Measurements from ENCODE around the gene TPST1. TPM values are rescaled to one million over a fixed set of nuclear protein-coding genes. Genes with fewer than 3 reads are reported as not detected.
A peak's percentile ranks its signal among the peaks of the same experiment; 100 is the strongest.

TPST1 gene
- total RNA-seq, 1 donor from 2014 or later, result 30.0 TPM

- TF ChIP-seq CTCF (IDR thresholded peaks at IDR 0.05), result no peak
- no peaks in the 10 kb centered on the region for H3K27me3 Mint-ChIP-seq (ENCODE audit: low read depth)
- no peak overlapping the region for H3K27ac Mint-ChIP-seq (ENCODE audit: unreplicated experiment)
- peaks cover 36% of the 10 kb centered on the region for H3K4me1 Mint-ChIP-seq (ENCODE audit: low read depth)
- peak overlapping the region; percentile 92 for H3K4me3 Mint-ChIP-seq (ENCODE audit: unreplicated experiment)
- peaks cover 3% of the 10 kb centered on the region for H3K36me3 Mint-ChIP-seq (ENCODE audit: low read depth)
- no peaks in the 10 kb centered on the region for H3K9me3 Mint-ChIP-seq (ENCODE audit: low read depth)
- DNase-seq (ENCODE audit: low spot score), result no peak
Observed at GRCh38 chr7:66206934-66207240, 1.8 kb downstream of the TPST1 start.

- peaks cover 3% of the 10 kb centered on the region for H3K36me3 Mint-ChIP-seq (ENCODE audit: low read depth)
- no peak for TF ChIP-seq CTCF (IDR thresholded peaks at IDR 0.05)
- H3K27me3 Mint-ChIP-seq (ENCODE audit: low read depth), result no peaks in the 10 kb centered on the region
- H3K4me1 Mint-ChIP-seq (ENCODE audit: low read depth), result peaks cover 41% of the 10 kb centered on the region
- peak overlapping the region; percentile 5 for H3K4me3 Mint-ChIP-seq (ENCODE audit: unreplicated experiment)
- DNase-seq (ENCODE audit: low spot score), result no peak
- H3K27ac Mint-ChIP-seq (ENCODE audit: unreplicated experiment), result no peak overlapping the region
- no peaks in the 10 kb centered on the region for H3K9me3 Mint-ChIP-seq (ENCODE audit: low read depth)
Observed at GRCh38 chr7:66207540-66207939, 2.4 kb downstream of the TPST1 start.

GRCh38 chr7:66211429-66211828 is 6.3 kb downstream of the TPST1 start:
- no peak for DNase-seq (ENCODE audit: low spot score)
- TF ChIP-seq CTCF (IDR thresholded peaks at IDR 0.05), result no peak
- Mint-ChIP-seq H3K36me3 (ENCODE audit: low read depth) (peaks cover 3% of the 10 kb centered on the region), H3K27ac (ENCODE audit: unreplicated experiment) (no peak overlapping the region), H3K4me3 (ENCODE audit: unreplicated experiment) (no peak overlapping the region), H3K4me1 (ENCODE audit: low read depth) (peaks cover 38% of the 10 kb centered on the region), H3K9me3 (ENCODE audit: low read depth) (no peaks in the 10 kb centered on the region), H3K27me3 (ENCODE audit: low read depth) (no peaks in the 10 kb centered on the region)

GRCh38 chr7:66213637-66214036 is 8.5 kb downstream of the TPST1 start:
- Mint-ChIP-seq H3K36me3 (ENCODE audit: low read depth) (peaks cover 3% of the 10 kb centered on the region), H3K4me1 (ENCODE audit: low read depth) (peaks cover 18% of the 10 kb centered on the region), H3K9me3 (ENCODE audit: low read depth) (no peaks in the 10 kb centered on the region), H3K27ac (ENCODE audit: unreplicated experiment) (no peak overlapping the region), H3K27me3 (ENCODE audit: low read depth) (no peaks in the 10 kb centered on the region), H3K4me3 (ENCODE audit: unreplicated experiment) (no peak overlapping the region)
- DNase-seq (ENCODE audit: low spot score), result no peak
- no peak for TF ChIP-seq CTCF (IDR thresholded peaks at IDR 0.05)

GRCh38 chr7:66216687-66217086 is 11.6 kb downstream of the TPST1 start:
- no peak for DNase-seq (ENCODE audit: low spot score)
- Mint-ChIP-seq H3K27me3 (ENCODE audit: low read depth) (no peaks in the 10 kb centered on the region), H3K4me1 (ENCODE audit: low read depth) (peaks cover 13% of the 10 kb centered on the region), H3K4me3 (ENCODE audit: unreplicated experiment) (no peak overlapping the region), H3K27ac (ENCODE audit: unreplicated experiment) (no peak overlapping the region), H3K36me3 (ENCODE audit: low read depth) (no peaks in the 10 kb centered on the region), H3K9me3 (ENCODE audit: low read depth) (no peaks in the 10 kb centered on the region)
- no peak for TF ChIP-seq CTCF (IDR thresholded peaks at IDR 0.05)

Data from chondrocyte (in vitro differentiated cells).